Nephron (organoid): Measurements from ENCODE around the gene DENND1B.

Experiments used
- H3K27ac Mint-ChIP-seq, 3 experiments: 2 replicates each; pipeline ENCODE4 v1.8.0; 2020; ENCODE audit warnings: mixed read lengths in 3 of 3, mild to moderate bottlenecking in 2 of 3, moderate library complexity in 1 of 3
- H3K27me3 Mint-ChIP-seq: 2 replicates; pipeline ENCODE4 v1.8.0; 2021; ENCODE audit warnings: low read depth, mild to moderate bottlenecking, moderate library complexity, mixed read lengths
- H3K36me3 Mint-ChIP-seq: 2 replicates; pipeline ENCODE4 v1.8.0; 2020; ENCODE audit warnings: low read depth, mixed read lengths
- H3K4me1 Mint-ChIP-seq: 2 replicates; pipeline ENCODE4 v1.8.0; 2020; ENCODE audit warnings: mixed read lengths
- H3K4me3 Mint-ChIP-seq, 3 experiments: 2 replicates each; pipeline ENCODE4 v1.8.0; 2020; ENCODE audit warnings: mild to moderate bottlenecking in 3 of 3, mixed read lengths in 3 of 3, moderate library complexity in 2 of 3
- H3K9me3 Mint-ChIP-seq: 2 replicates; pipeline ENCODE4 v1.8.0; 2020; ENCODE audit warnings: mixed read lengths
- TF ChIP-seq, protein P1 (sequence below), 3 experiments: fragments of 200-600 bp; sonication (generic); IDR thresholded peaks; one replicate each; pipeline ENCODE4 v1.5.0; 2021; ENCODE audit warnings: antibody characterized with exemption in 3 of 3; ENCODE audit not compliant: unreplicated experiment in 3 of 3

Gene DENND1B

GRCh38 chr1:197686702-197687355 is 88.5 kb downstream of the DENND1B start:
- TF ChIP-seq, protein P1, sequence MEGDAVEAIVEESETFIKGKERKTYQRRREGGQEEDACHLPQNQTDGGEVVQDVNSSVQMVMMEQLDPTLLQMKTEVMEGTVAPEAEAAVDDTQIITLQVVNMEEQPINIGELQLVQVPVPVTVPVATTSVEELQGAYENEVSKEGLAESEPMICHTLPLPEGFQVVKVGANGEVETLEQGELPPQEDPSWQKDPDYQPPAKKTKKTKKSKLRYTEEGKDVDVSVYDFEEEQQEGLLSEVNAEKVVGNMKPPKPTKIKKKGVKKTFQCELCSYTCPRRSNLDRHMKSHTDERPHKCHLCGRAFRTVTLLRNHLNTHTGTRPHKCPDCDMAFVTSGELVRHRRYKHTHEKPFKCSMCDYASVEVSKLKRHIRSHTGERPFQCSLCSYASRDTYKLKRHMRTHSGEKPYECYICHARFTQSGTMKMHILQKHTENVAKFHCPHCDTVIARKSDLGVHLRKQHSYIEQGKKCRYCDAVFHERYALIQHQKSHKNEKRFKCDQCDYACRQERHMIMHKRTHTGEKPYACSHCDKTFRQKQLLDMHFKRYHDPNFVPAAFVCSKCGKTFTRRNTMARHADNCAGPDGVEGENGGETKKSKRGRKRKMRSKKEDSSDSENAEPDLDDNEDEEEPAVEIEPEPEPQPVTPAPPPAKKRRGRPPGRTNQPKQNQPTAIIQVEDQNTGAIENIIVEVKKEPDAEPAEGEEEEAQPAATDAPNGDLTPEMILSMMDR (IDR thresholded peaks at IDR 0.05; ENCODE audit: unreplicated experiment in 3 of 3), result no peak
- Mint-ChIP-seq H3K4me3 (no peak overlapping the region), H3K4me1 (peaks cover 17% of the 10 kb centered on the region), H3K27me3 (no peaks in the 10 kb centered on the region), H3K27ac (no peak overlapping the region), H3K9me3 (peaks cover 23% of the 10 kb centered on the region), H3K36me3 (peaks cover 29% of the 10 kb centered on the region)

GRCh38 chr1:197686231-197686630 is 89.0 kb downstream of the DENND1B start:
- H3K4me1 Mint-ChIP-seq, result peaks cover 17% of the 10 kb centered on the region
- peaks cover 29% of the 10 kb centered on the region for H3K36me3 Mint-ChIP-seq
- no peak overlapping the region for H3K27ac Mint-ChIP-seq
- no peaks in the 10 kb centered on the region for H3K27me3 Mint-ChIP-seq
- H3K4me3 Mint-ChIP-seq, result no peak overlapping the region
- TF ChIP-seq, protein P1 (IDR thresholded peaks at IDR 0.05; ENCODE audit: unreplicated experiment in 3 of 3), result no peak
- peaks cover 23% of the 10 kb centered on the region for H3K9me3 Mint-ChIP-seq

GRCh38 chr1:197685785-197686184 is 89.5 kb downstream of the DENND1B start:
- TF ChIP-seq, protein P1 (IDR thresholded peaks at IDR 0.05; ENCODE audit: unreplicated experiment in 3 of 3), result no peak
- Mint-ChIP-seq H3K36me3 (peaks cover 29% of the 10 kb centered on the region), H3K9me3 (peaks cover 23% of the 10 kb centered on the region), H3K27ac (no peak overlapping the region), H3K27me3 (no peaks in the 10 kb centered on the region), H3K4me3 (no peak overlapping the region), H3K4me1 (peaks cover 17% of the 10 kb centered on the region)

DNA sequence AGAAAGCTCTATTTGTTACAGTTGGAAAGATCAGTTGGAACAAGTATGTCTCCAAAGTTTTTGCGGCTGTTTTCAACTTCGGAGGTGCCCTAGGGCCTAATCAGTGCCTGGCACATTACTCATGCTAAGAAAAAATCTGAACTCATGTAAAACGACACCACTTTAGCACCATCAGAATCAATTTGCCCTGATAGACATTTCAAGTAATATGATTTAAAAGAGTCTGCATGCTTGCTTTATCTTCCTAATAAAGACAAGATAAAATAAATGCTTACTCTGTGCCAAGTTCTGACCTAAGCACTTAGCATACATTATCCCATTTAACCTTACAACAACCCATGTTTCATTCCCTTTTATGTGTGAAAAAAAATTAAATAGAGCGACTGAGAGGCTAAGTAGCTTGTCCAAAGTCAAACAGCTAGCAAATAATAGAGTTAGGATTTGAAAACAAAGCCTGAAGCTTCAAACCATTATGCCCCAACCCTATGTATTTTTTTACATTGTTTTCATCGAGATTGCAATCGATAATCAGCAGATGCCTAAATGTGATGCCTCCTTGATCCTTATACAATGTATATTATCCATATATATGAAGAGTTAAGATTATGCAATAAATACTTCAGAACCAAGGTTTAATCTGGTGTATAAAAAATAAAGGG is 91.3 kb downstream of the DENND1B start:
- Mint-ChIP-seq H3K36me3 (peaks cover 18% of the 10 kb centered on the region), H3K9me3 (peaks cover 16% of the 10 kb centered on the region), H3K4me3 (no peak overlapping the region), H3K27me3 (no peaks in the 10 kb centered on the region), H3K4me1 (peaks cover 17% of the 10 kb centered on the region), H3K27ac (no peak overlapping the region)
- TF ChIP-seq, protein P1 (IDR thresholded peaks at IDR 0.05; ENCODE audit: unreplicated experiment in 3 of 3), result no peak

- H3K9me3 Mint-ChIP-seq, result peaks cover 9% of the 10 kb centered on the region
- TF ChIP-seq, protein P1 (IDR thresholded peaks at IDR 0.05; ENCODE audit: unreplicated experiment in 3 of 3), result no peak
- H3K4me1 Mint-ChIP-seq, result peaks cover 17% of the 10 kb centered on the region
These were observed 92.0 kb downstream of the DENND1B start for GRCh38 chr1:197683280-197683679.

DNA sequence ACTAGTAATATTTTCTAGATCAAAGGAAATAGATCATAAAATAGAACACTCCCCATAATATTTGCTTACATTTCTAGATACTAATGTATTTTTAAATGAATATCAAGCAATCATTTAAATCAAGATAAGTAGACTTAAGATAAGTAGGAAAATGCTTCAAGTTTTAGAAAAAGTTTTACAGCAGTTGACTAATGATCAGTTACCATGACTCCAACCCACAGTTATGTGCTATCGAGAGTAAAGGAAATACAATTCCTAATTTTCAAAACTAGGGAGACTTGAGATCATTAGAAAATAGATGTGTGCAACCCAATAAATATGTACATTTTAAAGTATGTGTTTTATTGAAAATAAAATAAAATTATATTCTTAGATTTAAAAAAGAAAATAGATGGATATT is 95.0 kb downstream of the DENND1B start:
- TF ChIP-seq, protein P1 (IDR thresholded peaks at IDR 0.05; ENCODE audit: unreplicated experiment in 3 of 3), result no peak
- no peaks in the 10 kb centered on the region for H3K27me3 Mint-ChIP-seq
- H3K4me3 Mint-ChIP-seq, result no peak overlapping the region
- no peaks in the 10 kb centered on the region for H3K36me3 Mint-ChIP-seq
- no peaks in the 10 kb centered on the region for H3K9me3 Mint-ChIP-seq
- H3K27ac Mint-ChIP-seq, result no peak overlapping the region
- peaks cover 21% of the 10 kb centered on the region for H3K4me1 Mint-ChIP-seq

More at GRCh38 chr1:197683280-197683679, 92.0 kb downstream of the DENND1B start:
- H3K27me3 Mint-ChIP-seq, result no peaks in the 10 kb centered on the region
- H3K27ac Mint-ChIP-seq, result peak overlapping the region in 1 of 3 experiments; percentile 42
- H3K4me3 Mint-ChIP-seq, result no peak overlapping the region
- peaks cover 11% of the 10 kb centered on the region for H3K36me3 Mint-ChIP-seq
